SK-N-SH (cell line): Measurements from ENCODE around the gene AKT1S1. TPM values are rescaled to one million over a fixed set of nuclear protein-coding genes. Genes with fewer than 3 reads are reported as not detected.

Source experiments
- CTCF ChIA-PET: fragments of 300-600, 350-600 bp; formaldehyde crosslinking; extraction: SDS; loops from one replicate; lab custom pipeline; 2021; lab: Yijun Ruan, JAX
- POLR2A ChIA-PET: fragments of 350-600 bp; sonication (Branson Sonifier 250); formaldehyde crosslinking; extraction: SDS; loops from one replicate; lab custom pipeline; 2020; ENCODE audit warnings: antibody characterized with exemption, inconsistent platforms; lab: Yijun Ruan, JAX
- DNase-seq: peaks from one replicate; pipeline ENCODE4 v3.0.0; 2012
- H2AFZ ChIP-seq: fragments of 200-600 bp; sonication (generic); 2 replicates; pipeline ENCODE4 v1.8.1; 2016; ENCODE audit warnings: antibody characterized with exemption, mild to moderate bottlenecking, low read depth
- H3F3A ChIP-seq: fragments of 200-600 bp; sonication (generic); replicated peaks from 2 replicates; pipeline ENCODE3; 2016; ENCODE audit warnings: antibody characterized with exemption, mild to moderate bottlenecking; ENCODE audit not compliant: insufficient read depth
- H3K27ac ChIP-seq, 2 experiments: fragments of 200-500 bp in 1 of 2; fragments of 200-600 bp in 1 of 2; sonication (Bioruptor generic) in 1 of 2; sonication (generic), shearing (Covaris generic) in 1 of 2; 2 replicates each; pipeline versions ENCODE4 v1.5.1 to v1.6.1; 2014 to 2016; ENCODE audit warnings: low read depth in 2 of 2, inconsistent platforms in 1 of 2, low read length in 1 of 2, mild to moderate bottlenecking in 1 of 2, mixed read lengths in 1 of 2
- H3K27me3 ChIP-seq: fragments of 200-600 bp; sonication (generic), shearing (Covaris generic); 2 replicates; pipeline ENCODE4 v1.6.1; 2016; ENCODE audit warnings: mixed run types; ENCODE audit not compliant: insufficient read depth
- H3K36me3 ChIP-seq, 2 experiments: fragments of 200-500 bp in 1 of 2; fragments of 200-600 bp in 1 of 2; sonication (Bioruptor generic) in 1 of 2; sonication (generic) in 1 of 2; replicated peaks in 1 of 2; 2 replicates each; pipeline versions ENCODE3 to v1.5.1; 2014 to 2016; ENCODE audit warnings: low read length in 1 of 2, mild to moderate bottlenecking in 1 of 2; ENCODE audit not compliant: insufficient read depth in 2 of 2, control insufficient read depth in 1 of 2
- H3K4me1 ChIP-seq, 2 experiments: fragments of 200-500 bp in 1 of 2; fragments of 200-600 bp in 1 of 2; sonication (Bioruptor generic) in 1 of 2; sonication (generic), shearing (Covaris generic) in 1 of 2; 2 replicates each; pipeline versions ENCODE4 v1.5.1 to v1.6.1; 2014 to 2016; ENCODE audit warnings: low read depth in 1 of 2, low read length in 1 of 2, mixed run types in 1 of 2; ENCODE audit not compliant: insufficient read depth in 2 of 2, control insufficient read depth in 1 of 2
- H3K4me2 ChIP-seq: fragments of 200-600 bp; sonication (generic), shearing (Covaris generic); 2 replicates; pipeline ENCODE4 v1.6.1; 2017; ENCODE audit warnings: mixed run types
- H3K4me3 ChIP-seq, 2 experiments: fragments of 200-500 bp in 1 of 2; fragments of 200-600 bp in 1 of 2; sonication (Bioruptor generic) in 1 of 2; sonication (generic), shearing (Covaris generic) in 1 of 2; 2 replicates each; pipeline versions ENCODE4 v1.5.1 to v1.8.1; 2014 to 2016; ENCODE audit warnings: low read depth in 2 of 2, inconsistent platforms in 1 of 2, low read length in 1 of 2, mild to moderate bottlenecking in 1 of 2, mixed read lengths in 1 of 2, moderate library complexity in 1 of 2
- H3K79me2 ChIP-seq: fragments of 200-600 bp; sonication (generic); 2 replicates; pipeline ENCODE4 v1.8.1; 2017; ENCODE audit warnings: mild to moderate bottlenecking; ENCODE audit not compliant: insufficient read depth
- H3K9ac ChIP-seq: fragments of 200-600 bp; sonication (generic); 2 replicates; pipeline ENCODE4 v1.6.1; 2017; ENCODE audit warnings: mixed run types
- H3K9me2 ChIP-seq: fragments of 200-600 bp; sonication (generic); 2 replicates; pipeline ENCODE4 v1.6.1; 2017; ENCODE audit warnings: mixed run types
- H3K9me3 ChIP-seq: fragments of 200-600 bp; sonication (generic); 2 replicates; pipeline ENCODE4 v1.6.1; 2017; ENCODE audit warnings: mixed run types, mild to moderate bottlenecking, moderate library complexity
- H4K20me1 ChIP-seq: fragments of 200-600 bp; sonication (generic); 2 replicates; pipeline ENCODE4 v1.6.1; 2017; ENCODE audit warnings: mild to moderate bottlenecking, mixed run types; ENCODE audit not compliant: insufficient read depth
- ELF1 ChIP-seq: IDR thresholded peaks from 2 replicates; pipeline ENCODE4 v1.4.0; 2012
- EP300 ChIP-seq, 2 experiments: IDR thresholded peaks; 2 replicates each; pipeline versions ENCODE4 v1.4.0 to v1.6.1; 2012; ENCODE audit warnings: borderline replicate concordance in 1 of 2, low read depth in 1 of 2, low read length in 1 of 2
- EZH2phosphoT487 ChIP-seq: fragments of 200-600 bp; sonication (generic); IDR thresholded peaks from 2 replicates; pipeline ENCODE4 v1.6.1; 2017; ENCODE audit warnings: low read depth, mixed run types, mild to moderate bottlenecking, antibody characterized with exemption, moderate library complexity, borderline replicate concordance
- FOSL2 ChIP-seq: IDR thresholded peaks from 2 replicates; pipeline ENCODE4 v1.4.0; 2012; ENCODE audit warnings: low read depth, mild to moderate bottlenecking, moderate library complexity, borderline replicate concordance
- GATA2 ChIP-seq: sonication (generic); formaldehyde crosslinking; IDR thresholded peaks from 2 replicates; pipeline ENCODE4 v1.5.0; 2020; ENCODE audit warnings: mild to moderate bottlenecking, missing genetic modification reagents
- MEF2A ChIP-seq: IDR thresholded peaks from 2 replicates; pipeline ENCODE4 v1.4.0; 2012; ENCODE audit warnings: low read depth, borderline replicate concordance
- MXI1 ChIP-seq: IDR thresholded peaks from 2 replicates; pipeline ENCODE4 v1.6.1; 2012; ENCODE audit warnings: mild to moderate bottlenecking, low read depth, low read length, improper control_type of control experiment
- NFIC ChIP-seq: IDR thresholded peaks from 2 replicates; pipeline ENCODE4 v1.4.0; 2012; ENCODE audit warnings: borderline replicate concordance
- NRF1 ChIP-seq: IDR thresholded peaks from 2 replicates; pipeline ENCODE4 v1.6.1; 2012; ENCODE audit warnings: low read depth, mild to moderate bottlenecking, low read length
- RCOR1 ChIP-seq: fragments of 150-350 bp; IDR thresholded peaks from 2 replicates; pipeline ENCODE4 v1.6.1; 2017; ENCODE audit warnings: antibody characterized with exemption, low read length
- RFX5 ChIP-seq: IDR thresholded peaks from 2 replicates; pipeline ENCODE4 v1.6.1; 2012; ENCODE audit warnings: mild to moderate bottlenecking, improper control_type of control experiment, low read length
- SIN3A ChIP-seq: IDR thresholded peaks from 2 replicates; pipeline ENCODE4 v1.6.1; 2012; ENCODE audit warnings: low read depth, mild to moderate bottlenecking, low read length, moderate library complexity, borderline replicate concordance
- TAF1 ChIP-seq: IDR thresholded peaks from 2 replicates; pipeline ENCODE4 v1.6.1; 2012; ENCODE audit warnings: low read depth, mild to moderate bottlenecking, low read length, moderate library complexity, borderline replicate concordance
- TCF12 ChIP-seq: IDR thresholded peaks from 2 replicates; pipeline ENCODE4 v1.4.0; 2012
- YY1 ChIP-seq: IDR thresholded peaks from 2 replicates; pipeline ENCODE4 v1.4.0; 2012; ENCODE audit warnings: low read depth, mild to moderate bottlenecking
- WGBS: methylation state at CpG from one replicate; pipeline ENCODE4 v1.1.6; 2017; ENCODE audit warnings: low lambda C conversion rate; 5-methylcytosine and 5-hydroxymethylcytosine counted together
- polyA plus RNA-seq, 3 experiments: library from polyadenylated mRNA; depleted of rRNA; stranded (reverse); fragments of >200 nt; gene quantifications; 2 replicates each; pipeline ENCODE4 v1.2.3, GENCODE V29; 2012
- TF ChIP-seq, protein P1 (sequence below): IDR thresholded peaks from 2 replicates; pipeline ENCODE4 v1.4.0; 2012; ENCODE audit warnings: low read depth, borderline replicate concordance
- TF ChIP-seq, protein P2 (sequence below): IDR thresholded peaks from 2 replicates; pipeline ENCODE4; 2012
- TF ChIP-seq, protein P3 (sequence below): fragments of 150-350 bp; IDR thresholded peaks from 2 replicates; pipeline ENCODE4 v1.6.1; 2016; ENCODE audit warnings: mild to moderate bottlenecking, low read depth, low read length
- TF ChIP-seq, protein P4 (sequence below): fragments of 200-600 bp; sonication (generic); IDR thresholded peaks from 2 replicates; pipeline ENCODE4 v1.6.1; 2017; ENCODE audit warnings: antibody characterized with exemption, mild to moderate bottlenecking, moderate library complexity
- TF ChIP-seq, protein P5 (sequence below): fragments of 150-350 bp; IDR thresholded peaks from 2 replicates; pipeline ENCODE4 v1.6.1; 2017; ENCODE audit warnings: antibody characterized with exemption, low read length, low read depth, borderline replicate concordance
- TF ChIP-seq, protein P6 (sequence below): IDR thresholded peaks from 2 replicates; pipeline ENCODE4 v1.4.0; 2012; ENCODE audit warnings: low read depth, borderline replicate concordance

AKT1S1 gene
- polyA plus RNA-seq, 1 of the 3 experiments (the other 2 are of a cell fraction), result 63.7 TPM

DNA sequence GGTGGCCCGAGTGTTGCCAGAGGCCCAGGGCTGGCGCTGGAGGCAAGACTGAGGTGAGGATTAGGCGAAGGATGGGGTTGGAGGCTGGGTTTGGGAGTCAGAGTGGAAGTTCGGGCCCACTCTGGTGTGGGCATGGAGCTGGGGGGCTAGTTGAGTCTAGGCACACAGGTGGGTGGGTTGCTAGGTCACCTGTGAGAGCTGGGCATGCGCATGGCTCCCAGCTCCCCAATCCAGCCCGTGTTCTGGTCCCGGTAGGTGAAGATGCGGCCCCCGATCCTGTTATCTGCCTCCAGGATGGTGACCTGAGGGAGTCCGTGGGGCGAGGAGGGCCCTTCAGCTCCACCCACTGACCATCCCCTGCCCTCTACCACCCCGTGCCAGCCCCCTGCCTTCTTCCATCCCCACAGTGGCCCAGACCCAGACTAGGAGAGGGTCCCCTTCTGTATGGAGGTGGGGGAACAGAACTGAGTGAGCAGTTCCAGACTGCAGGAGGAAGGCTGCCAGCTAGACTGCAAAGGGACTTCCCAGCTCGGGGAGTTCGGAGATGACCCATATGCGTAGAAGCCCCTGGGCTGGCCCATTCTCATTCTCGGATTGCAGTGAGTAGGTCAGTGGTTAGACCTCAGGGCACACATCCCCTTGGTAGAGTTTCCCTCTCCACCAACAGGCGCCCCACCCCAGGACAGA is 17.9 kb upstream of the AKT1S1 start (continued):
- TF ChIP-seq, protein P1, sequence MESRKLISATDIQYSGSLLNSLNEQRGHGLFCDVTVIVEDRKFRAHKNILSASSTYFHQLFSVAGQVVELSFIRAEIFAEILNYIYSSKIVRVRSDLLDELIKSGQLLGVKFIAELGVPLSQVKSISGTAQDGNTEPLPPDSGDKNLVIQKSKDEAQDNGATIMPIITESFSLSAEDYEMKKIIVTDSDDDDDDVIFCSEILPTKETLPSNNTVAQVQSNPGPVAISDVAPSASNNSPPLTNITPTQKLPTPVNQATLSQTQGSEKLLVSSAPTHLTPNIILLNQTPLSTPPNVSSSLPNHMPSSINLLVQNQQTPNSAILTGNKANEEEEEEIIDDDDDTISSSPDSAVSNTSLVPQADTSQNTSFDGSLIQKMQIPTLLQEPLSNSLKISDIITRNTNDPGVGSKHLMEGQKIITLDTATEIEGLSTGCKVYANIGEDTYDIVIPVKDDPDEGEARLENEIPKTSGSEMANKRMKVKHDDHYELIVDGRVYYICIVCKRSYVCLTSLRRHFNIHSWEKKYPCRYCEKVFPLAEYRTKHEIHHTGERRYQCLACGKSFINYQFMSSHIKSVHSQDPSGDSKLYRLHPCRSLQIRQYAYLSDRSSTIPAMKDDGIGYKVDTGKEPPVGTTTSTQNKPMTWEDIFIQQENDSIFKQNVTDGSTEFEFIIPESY, result no peak

DNA sequence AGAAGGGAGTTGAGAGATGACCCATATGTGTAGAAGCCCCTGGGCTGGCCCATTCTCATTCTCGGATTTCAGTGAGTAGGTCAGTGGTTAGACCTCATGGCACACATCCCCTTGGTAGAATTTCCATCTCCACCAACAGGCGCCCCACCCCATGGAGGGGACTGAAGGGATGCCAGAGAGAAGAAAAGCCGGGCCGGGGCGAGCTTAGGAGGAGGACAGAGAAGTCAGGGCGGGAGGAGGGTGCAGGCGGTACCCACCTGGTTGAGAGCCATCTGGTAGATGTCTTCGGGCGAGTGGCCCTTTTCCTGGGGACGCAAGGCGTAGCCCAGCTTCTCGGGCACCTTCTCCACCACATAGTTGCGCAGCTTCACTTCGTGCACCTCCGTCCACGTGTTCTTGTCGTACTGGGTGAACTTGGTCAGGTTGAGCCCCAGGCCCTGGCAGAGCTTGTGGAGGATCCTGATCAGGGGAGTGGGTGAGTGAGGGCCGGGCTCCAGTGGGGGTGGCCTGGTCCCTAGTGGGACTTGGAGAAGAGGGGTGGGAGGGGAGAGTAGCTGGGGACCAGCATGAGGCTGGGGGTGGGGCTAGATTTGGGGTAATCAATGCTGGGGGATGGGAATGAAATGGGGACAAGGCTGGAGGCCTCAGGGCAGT is 17.0 kb upstream of the AKT1S1 start:
- ChIA-PET POLR2A (interaction anchor here (1.0 kb wide), 1 partner anchor 18 kb away, joined by 3 read pairs; no protein-coding TSS in a partner anchor), CTCF (interaction anchor here (1.1 to 1.7 kb wide), 2 partner anchors 10 to 44 kb away, joined by 4 read pairs; no protein-coding TSS in a partner anchor)
- H3K27ac ChIP-seq, result no peak overlapping the region
- no peaks in the 10 kb centered on the region for H3F3A ChIP-seq
- H3K79me2 ChIP-seq, result no peaks in the 10 kb centered on the region
- no peak overlapping the region for H2AFZ ChIP-seq
- H3K4me2 ChIP-seq, result no peak overlapping the region
- no peak overlapping the region for H3K9ac ChIP-seq
- H3K27me3 ChIP-seq, result no peaks in the 10 kb centered on the region
- TF ChIP-seq, protein P2, sequence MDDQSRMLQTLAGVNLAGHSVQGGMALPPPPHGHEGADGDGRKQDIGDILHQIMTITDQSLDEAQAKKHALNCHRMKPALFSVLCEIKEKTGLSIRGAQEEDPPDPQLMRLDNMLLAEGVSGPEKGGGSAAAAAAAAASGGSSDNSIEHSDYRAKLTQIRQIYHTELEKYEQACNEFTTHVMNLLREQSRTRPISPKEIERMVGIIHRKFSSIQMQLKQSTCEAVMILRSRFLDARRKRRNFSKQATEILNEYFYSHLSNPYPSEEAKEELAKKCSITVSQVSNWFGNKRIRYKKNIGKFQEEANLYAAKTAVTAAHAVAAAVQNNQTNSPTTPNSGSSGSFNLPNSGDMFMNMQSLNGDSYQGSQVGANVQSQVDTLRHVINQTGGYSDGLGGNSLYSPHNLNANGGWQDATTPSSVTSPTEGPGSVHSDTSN, result no peak
- no peak for TF ChIP-seq RCOR1
- no peak for TF ChIP-seq ELF1
- no peak for TF ChIP-seq NFIC
- no peak for TF ChIP-seq TCF12
- TF ChIP-seq EZH2phosphoT487, result no peak
- TF ChIP-seq FOSL2, result no peak
- TF ChIP-seq, protein P3, sequence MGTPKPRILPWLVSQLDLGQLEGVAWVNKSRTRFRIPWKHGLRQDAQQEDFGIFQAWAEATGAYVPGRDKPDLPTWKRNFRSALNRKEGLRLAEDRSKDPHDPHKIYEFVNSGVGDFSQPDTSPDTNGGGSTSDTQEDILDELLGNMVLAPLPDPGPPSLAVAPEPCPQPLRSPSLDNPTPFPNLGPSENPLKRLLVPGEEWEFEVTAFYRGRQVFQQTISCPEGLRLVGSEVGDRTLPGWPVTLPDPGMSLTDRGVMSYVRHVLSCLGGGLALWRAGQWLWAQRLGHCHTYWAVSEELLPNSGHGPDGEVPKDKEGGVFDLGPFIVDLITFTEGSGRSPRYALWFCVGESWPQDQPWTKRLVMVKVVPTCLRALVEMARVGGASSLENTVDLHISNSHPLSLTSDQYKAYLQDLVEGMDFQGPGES, result no peak
- TF ChIP-seq, protein P4, sequence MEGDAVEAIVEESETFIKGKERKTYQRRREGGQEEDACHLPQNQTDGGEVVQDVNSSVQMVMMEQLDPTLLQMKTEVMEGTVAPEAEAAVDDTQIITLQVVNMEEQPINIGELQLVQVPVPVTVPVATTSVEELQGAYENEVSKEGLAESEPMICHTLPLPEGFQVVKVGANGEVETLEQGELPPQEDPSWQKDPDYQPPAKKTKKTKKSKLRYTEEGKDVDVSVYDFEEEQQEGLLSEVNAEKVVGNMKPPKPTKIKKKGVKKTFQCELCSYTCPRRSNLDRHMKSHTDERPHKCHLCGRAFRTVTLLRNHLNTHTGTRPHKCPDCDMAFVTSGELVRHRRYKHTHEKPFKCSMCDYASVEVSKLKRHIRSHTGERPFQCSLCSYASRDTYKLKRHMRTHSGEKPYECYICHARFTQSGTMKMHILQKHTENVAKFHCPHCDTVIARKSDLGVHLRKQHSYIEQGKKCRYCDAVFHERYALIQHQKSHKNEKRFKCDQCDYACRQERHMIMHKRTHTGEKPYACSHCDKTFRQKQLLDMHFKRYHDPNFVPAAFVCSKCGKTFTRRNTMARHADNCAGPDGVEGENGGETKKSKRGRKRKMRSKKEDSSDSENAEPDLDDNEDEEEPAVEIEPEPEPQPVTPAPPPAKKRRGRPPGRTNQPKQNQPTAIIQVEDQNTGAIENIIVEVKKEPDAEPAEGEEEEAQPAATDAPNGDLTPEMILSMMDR, result no peak
- no peak for TF ChIP-seq SIN3A
- TF ChIP-seq, protein P5, sequence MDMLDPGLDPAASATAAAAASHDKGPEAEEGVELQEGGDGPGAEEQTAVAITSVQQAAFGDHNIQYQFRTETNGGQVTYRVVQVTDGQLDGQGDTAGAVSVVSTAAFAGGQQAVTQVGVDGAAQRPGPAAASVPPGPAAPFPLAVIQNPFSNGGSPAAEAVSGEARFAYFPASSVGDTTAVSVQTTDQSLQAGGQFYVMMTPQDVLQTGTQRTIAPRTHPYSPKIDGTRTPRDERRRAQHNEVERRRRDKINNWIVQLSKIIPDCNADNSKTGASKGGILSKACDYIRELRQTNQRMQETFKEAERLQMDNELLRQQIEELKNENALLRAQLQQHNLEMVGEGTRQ, result no peak
- TF ChIP-seq RFX5, result no peak
- TF ChIP-seq MXI1, result no peak
- no peak for TF ChIP-seq GATA2 (CRISPR knock-in tag)
- no peak for TF ChIP-seq TAF1
- TF ChIP-seq EP300 (IDR thresholded peaks at IDR 0.05; ENCODE audit: borderline replicate concordance in 1 of 2, low read depth in 1 of 2, low read length in 1 of 2), result no peak
- no peak for TF ChIP-seq MEF2A
- TF ChIP-seq NRF1, result no peak
- TF ChIP-seq, protein P6, sequence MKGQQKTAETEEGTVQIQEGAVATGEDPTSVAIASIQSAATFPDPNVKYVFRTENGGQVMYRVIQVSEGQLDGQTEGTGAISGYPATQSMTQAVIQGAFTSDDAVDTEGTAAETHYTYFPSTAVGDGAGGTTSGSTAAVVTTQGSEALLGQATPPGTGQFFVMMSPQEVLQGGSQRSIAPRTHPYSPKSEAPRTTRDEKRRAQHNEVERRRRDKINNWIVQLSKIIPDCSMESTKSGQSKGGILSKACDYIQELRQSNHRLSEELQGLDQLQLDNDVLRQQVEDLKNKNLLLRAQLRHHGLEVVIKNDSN, result no peak
- no peak for TF ChIP-seq YY1
- no peak overlapping the region for H3K4me3 ChIP-seq
- 90% methylated on average over 17 of the region's 18 CpGs for WGBS
- DNase-seq, result no peak
- no peaks in the 10 kb centered on the region for H3K9me3 ChIP-seq
- no peaks in the 10 kb centered on the region for H3K36me3 ChIP-seq
- H4K20me1 ChIP-seq, result no peaks in the 10 kb centered on the region
- H3K4me1 ChIP-seq, result peaks cover 0 to 13% of the 10 kb centered on the region in 2 experiments; a peak in 2 of 4 replicates
- H3K9me2 ChIP-seq, result no peaks in the 10 kb centered on the region
